AG04450 (cell line): Measurements from ENCODE around the gene ID4. TPM values are rescaled to one million over a fixed set of nuclear protein-coding genes. Genes with fewer than 3 reads are reported as not detected.
A peak's percentile ranks its signal among the peaks of the same experiment; 100 is the strongest.

Experiments
- CTCF ChIA-PET: fragments of 300-600, 350-600 bp; formaldehyde crosslinking; extraction: SDS; loops from one replicate; lab custom pipeline; 2022; ENCODE audit warnings: antibody characterized with exemption, inconsistent platforms; lab: Charles Lee
- POLR2A ChIA-PET: fragments of 350-600 bp; formaldehyde crosslinking; extraction: SDS; loops from one replicate; lab custom pipeline; 2021; ENCODE audit warnings: antibody characterized with exemption, inconsistent platforms; lab: Yijun Ruan, JAX
- DNase-seq: peaks from one replicate; pipeline ENCODE4 v3.0.0-alpha.2; 2011; ENCODE audit warnings: low read depth, low spot score
- H3K27ac ChIP-seq: one replicate; pipeline ENCODE4 v1.5.1; 2012; ENCODE audit warnings: low read depth, low read length, control low read depth
- H3K27me3 ChIP-seq: one replicate; pipeline ENCODE4 v1.6.0; 2012; ENCODE audit warnings: low read length; ENCODE audit not compliant: control insufficient read depth, insufficient read depth
- H3K4me3 ChIP-seq: 2 replicates; pipeline ENCODE4 v1.5.1; 2011; ENCODE audit warnings: mild to moderate bottlenecking, low read depth, low read length, control low read depth
- H3K9me3 ChIP-seq: 2 replicates; pipeline ENCODE4 v1.5.1; 2012; ENCODE audit warnings: low read length; ENCODE audit not compliant: control insufficient read depth, insufficient read depth
- polyA plus RNA-seq: library from polyadenylated mRNA; depleted of rRNA; stranded (reverse); fragments of >200 nt; gene quantifications from 2 replicates; pipeline ENCODE4 v1.2.3, GENCODE V29; 2011
- TF ChIP-seq, protein P1 (sequence below): IDR thresholded peaks from 2 replicates; pipeline ENCODE4 v1.5.1; 2011; ENCODE audit warnings: low read depth, low read length, control low read depth, inconsistent platforms

The ID4 gene
- polyA plus RNA-seq, 1 experiment, result 0.55 TPM

DNA sequence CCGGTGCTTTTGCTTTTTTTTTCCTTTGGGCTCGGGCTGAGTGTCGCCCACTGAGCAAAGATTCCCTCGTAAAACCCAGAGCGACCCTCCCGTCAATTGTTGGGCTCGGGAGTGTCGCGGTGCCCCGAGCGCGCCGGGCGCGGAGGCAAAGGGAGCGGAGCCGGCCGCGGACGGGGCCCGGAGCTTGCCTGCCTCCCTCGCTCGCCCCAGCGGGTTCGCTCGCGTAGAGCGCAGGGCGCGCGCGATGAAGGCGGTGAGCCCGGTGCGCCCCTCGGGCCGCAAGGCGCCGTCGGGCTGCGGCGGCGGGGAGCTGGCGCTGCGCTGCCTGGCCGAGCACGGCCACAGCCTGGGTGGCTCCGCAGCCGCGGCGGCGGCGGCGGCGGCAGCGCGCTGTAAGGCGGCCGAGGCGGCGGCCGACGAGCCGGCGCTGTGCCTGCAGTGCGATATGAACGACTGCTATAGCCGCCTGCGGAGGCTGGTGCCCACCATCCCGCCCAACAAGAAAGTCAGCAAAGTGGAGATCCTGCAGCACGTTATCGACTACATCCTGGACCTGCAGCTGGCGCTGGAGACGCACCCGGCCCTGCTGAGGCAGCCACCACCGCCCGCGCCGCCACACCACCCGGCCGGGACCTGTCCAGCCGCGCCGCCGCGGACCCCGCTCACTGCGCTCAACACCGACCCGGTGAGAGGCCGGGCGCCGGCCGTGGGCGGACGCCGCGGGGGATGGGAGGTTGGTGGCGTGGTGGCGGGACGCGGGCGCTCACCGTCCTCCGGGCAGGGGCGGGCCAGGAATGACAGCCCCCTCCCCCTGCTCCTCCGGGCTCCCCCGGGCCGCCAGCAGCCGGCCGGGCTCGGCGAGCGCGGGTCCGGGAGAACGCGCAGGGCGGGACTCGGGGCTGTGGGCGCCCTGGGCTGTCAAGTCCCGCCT lies 606 bp downstream of the ID4 start:
- POLR2A ChIA-PET, result interaction anchor here (0.8 to 2.9 kb wide), 14 partner anchors 10 to 130 kb away, joined by 3 to 93 read pairs (median 4); no protein-coding TSS in a partner anchor
- H3K4me3 ChIP-seq, result peak overlapping the region; percentile 68
- peak overlapping the region; percentile 4 for H3K27ac ChIP-seq
- CTCF ChIA-PET, result interaction anchor here (1.2 kb wide), 1 partner anchor 18 kb away, joined by 3 read pairs; no protein-coding TSS in a partner anchor
- H3K9me3 ChIP-seq, result no peaks in the 10 kb centered on the region
- H3K27me3 ChIP-seq, result no peaks in the 10 kb centered on the region
- TF ChIP-seq, protein P1, sequence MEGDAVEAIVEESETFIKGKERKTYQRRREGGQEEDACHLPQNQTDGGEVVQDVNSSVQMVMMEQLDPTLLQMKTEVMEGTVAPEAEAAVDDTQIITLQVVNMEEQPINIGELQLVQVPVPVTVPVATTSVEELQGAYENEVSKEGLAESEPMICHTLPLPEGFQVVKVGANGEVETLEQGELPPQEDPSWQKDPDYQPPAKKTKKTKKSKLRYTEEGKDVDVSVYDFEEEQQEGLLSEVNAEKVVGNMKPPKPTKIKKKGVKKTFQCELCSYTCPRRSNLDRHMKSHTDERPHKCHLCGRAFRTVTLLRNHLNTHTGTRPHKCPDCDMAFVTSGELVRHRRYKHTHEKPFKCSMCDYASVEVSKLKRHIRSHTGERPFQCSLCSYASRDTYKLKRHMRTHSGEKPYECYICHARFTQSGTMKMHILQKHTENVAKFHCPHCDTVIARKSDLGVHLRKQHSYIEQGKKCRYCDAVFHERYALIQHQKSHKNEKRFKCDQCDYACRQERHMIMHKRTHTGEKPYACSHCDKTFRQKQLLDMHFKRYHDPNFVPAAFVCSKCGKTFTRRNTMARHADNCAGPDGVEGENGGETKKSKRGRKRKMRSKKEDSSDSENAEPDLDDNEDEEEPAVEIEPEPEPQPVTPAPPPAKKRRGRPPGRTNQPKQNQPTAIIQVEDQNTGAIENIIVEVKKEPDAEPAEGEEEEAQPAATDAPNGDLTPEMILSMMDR, result no peak
- no peak for DNase-seq

DNA sequence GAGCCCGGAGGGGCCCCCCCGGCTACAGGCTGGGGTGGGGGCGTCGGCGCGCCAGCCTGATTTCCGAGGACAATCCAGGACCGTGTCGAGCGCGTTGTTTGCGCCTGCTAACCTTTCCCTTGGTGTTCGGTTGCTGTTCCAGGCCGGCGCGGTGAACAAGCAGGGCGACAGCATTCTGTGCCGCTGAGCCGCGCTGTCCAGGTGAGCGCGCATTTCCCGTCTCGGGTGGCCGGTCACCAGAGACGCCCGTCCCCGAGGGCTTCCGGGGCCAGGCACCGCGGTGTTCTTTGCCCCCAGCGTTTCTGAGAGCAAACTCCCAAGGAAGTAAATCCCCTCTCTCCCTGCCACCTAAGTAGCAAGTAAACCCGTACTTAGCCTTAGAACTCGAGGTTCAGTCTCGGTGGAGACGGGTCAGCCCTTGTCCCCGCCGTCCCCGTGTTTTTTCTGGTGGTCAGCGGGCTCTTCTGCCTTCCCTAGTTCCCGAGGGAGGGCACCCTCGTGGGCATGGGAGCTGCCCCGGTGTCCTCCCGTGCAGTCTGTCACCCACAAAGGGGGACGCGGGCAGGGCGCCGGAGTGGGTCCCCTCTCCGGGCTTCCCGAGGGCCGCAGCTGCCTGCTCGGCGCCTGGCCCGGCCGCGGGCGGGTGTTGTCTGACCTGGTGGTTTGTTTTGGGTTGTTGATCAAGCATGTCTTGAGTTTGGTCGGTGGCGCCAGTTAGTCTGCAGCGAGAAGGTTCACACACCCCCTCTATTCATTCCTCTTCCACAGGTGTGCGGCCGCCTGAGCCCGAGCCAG lies 1.5 kb downstream of the ID4 start:
- CTCF ChIA-PET, result interaction anchor here (0.6 to 2.5 kb wide), 4 partner anchors 9 to 26 kb away, joined by 3 to 15 read pairs (median 4); no protein-coding TSS in a partner anchor
- no peak for DNase-seq

DNA sequence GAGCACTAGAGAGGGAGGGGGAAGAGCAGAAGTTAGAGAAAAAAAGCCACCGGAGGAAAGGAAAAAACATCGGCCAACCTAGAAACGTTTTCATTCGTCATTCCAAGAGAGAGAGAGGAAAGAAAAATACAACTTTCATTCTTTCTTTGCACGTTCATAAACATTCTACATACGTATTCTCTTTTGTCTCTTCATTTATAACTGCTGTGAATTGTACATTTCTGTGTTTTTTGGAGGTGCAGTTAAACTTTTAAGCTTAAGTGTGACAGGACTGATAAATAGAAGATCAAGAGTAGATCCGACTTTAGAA lies 2.0 kb downstream of the ID4 start:
- ChIA-PET POLR2A (interaction anchor here (0.8 kb wide), 1 partner anchor 33 kb away, joined by 4 read pairs; no protein-coding TSS in a partner anchor), CTCF (interaction anchor here (0.6 to 2.5 kb wide), 5 partner anchors 8 to 47 kb away, joined by 3 to 15 read pairs (median 4); no protein-coding TSS in a partner anchor)

More for the DNA sequence above, 1.5 kb downstream of the ID4 start:
- Histone ChIP-seq H3K4me3 (peak overlapping the region; percentile 68), H3K9me3 (no peaks in the 10 kb centered on the region), H3K27me3 (no peaks in the 10 kb centered on the region), H3K27ac (no peak overlapping the region)
- TF ChIP-seq, protein P1, result no peak
- POLR2A ChIA-PET, result interaction anchor here (0.8 to 2.9 kb wide), 5 partner anchors 9 to 119 kb away, joined by 4 to 93 read pairs (median 11); no protein-coding TSS in a partner anchor

DNA sequence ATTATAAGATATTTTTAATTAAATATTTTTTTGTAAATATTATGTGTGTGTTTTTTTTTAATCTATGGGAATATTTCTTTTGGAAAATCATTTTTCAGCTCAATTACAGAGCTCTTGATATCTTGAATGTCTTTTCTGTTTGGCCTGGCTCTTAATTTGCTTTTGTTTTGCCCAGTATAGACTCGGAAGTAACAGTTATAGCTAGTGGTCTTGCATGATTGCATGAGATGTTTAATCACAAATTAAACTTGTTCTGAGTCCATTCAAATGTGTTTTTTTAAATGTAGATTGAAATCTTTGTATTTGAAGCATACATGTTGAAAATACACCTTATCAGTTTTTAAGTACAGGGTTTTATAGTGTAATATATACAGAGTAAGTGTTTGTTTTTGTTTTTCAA lies 2.6 kb downstream of the ID4 start:
- no peak for DNase-seq
- TF ChIP-seq, protein P1, result no peak
- H3K9me3 ChIP-seq, result no peaks in the 10 kb centered on the region
- CTCF ChIA-PET, result interaction anchor here (1.0 to 2.5 kb wide), 4 partner anchors 8 to 48 kb away, joined by 3 to 15 read pairs (median 4); no protein-coding TSS in a partner anchor
- no peak overlapping the region for H3K4me3 ChIP-seq
- no peaks in the 10 kb centered on the region for H3K27me3 ChIP-seq
- POLR2A ChIA-PET, result interaction anchor here (0.8 kb wide), 1 partner anchor 34 kb away, joined by 4 read pairs; no protein-coding TSS in a partner anchor
- no peak overlapping the region for H3K27ac ChIP-seq

More for the DNA sequence above, 2.0 kb downstream of the ID4 start:
- TF ChIP-seq, protein P1, result no peak
- no peak overlapping the region for H3K27ac ChIP-seq
- peak overlapping the region; percentile 68 for H3K4me3 ChIP-seq
- no peaks in the 10 kb centered on the region for H3K27me3 ChIP-seq
- no peaks in the 10 kb centered on the region for H3K9me3 ChIP-seq
- DNase-seq, result no peak
